Upper lobe of right lung (tissue), 1 donor: ENCODE measurements around the gene RHO. TPM values are rescaled to one million over a fixed set of nuclear protein-coding genes. Genes with fewer than 3 reads are reported as not detected.
"Not testable (repeated sequence)": the region's sequence is repeated elsewhere in the genome, so short reads cannot be mapped to it uniquely, and the experiment has no call there.

Source experiments
- ATAC-seq: fragments of 200-7000 bp; cut with Tn5 transposase; one replicate; pipeline ENCODE4 v1.9.1; 2020; ENCODE audit warnings: mild to moderate bottlenecking, moderate library complexity
- DNase-seq: peaks from one replicate; pipeline ENCODE4 v3.0.0-alpha.2; 2020
- H3K27ac ChIP-seq: fragments of 200-600 bp; one replicate; pipeline ENCODE4 v1.8.0; 2022
- H3K27me3 ChIP-seq: fragments of 200-600 bp; one replicate; pipeline ENCODE4 v1.8.0; 2022; ENCODE audit warnings: mild to moderate bottlenecking
- H3K36me3 ChIP-seq: fragments of 200-600 bp; one replicate; pipeline ENCODE4 v1.8.0; 2022
- H3K4me1 ChIP-seq: fragments of 200-600 bp; one replicate; pipeline ENCODE4 v1.8.0; 2022
- H3K4me3 ChIP-seq: fragments of 200-600 bp; one replicate; pipeline ENCODE4 v1.8.0; 2022; ENCODE audit warnings: mild to moderate bottlenecking
- H3K9me3 ChIP-seq: fragments of 200-600 bp; one replicate; pipeline ENCODE4 v1.8.0; 2022
- intact Hi-C: fragments of 100-400 bp; cut with DNase I; formaldehyde crosslinking; loops from one replicate; pipeline ENCODE4 v1.11.0; 2022
- total RNA-seq: library from RNA; stranded (reverse); fragmentation: NEBNext Ultra II Directional; extraction: Animal tissue kit (Norgen Biotek cat#: 25700); gene quantifications from one replicate; pipeline ENCODE4 v1.2.1, GENCODE V29; 2021
- TF ChIP-seq, protein P1 (sequence below): fragments of 200-600 bp; IDR thresholded peaks from one replicate; pipeline ENCODE4 v1.8.0; 2022; ENCODE audit warnings: antibody characterized with exemption
- donor health status: DM: no; HTN: yes; CAD: no; lungs with severe emphysema.

Gene RHO
- total RNA-seq, 1 donor from 2014 or later, result not detected

- Histone ChIP-seq H3K4me3 (no peak overlapping the region), H3K36me3 (peaks cover 5% of the 10 kb centered on the region), H3K4me1 (peaks cover 34% of the 10 kb centered on the region), H3K27ac (peak overlapping the region; percentile 59), H3K27me3 (no peaks in the 10 kb centered on the region), H3K9me3 (no peaks in the 10 kb centered on the region)
- peak; percentile 69 for ATAC-seq
- intact Hi-C loops, result no loop called here
- DNase-seq, result peak; percentile 87
- TF ChIP-seq, protein P1, sequence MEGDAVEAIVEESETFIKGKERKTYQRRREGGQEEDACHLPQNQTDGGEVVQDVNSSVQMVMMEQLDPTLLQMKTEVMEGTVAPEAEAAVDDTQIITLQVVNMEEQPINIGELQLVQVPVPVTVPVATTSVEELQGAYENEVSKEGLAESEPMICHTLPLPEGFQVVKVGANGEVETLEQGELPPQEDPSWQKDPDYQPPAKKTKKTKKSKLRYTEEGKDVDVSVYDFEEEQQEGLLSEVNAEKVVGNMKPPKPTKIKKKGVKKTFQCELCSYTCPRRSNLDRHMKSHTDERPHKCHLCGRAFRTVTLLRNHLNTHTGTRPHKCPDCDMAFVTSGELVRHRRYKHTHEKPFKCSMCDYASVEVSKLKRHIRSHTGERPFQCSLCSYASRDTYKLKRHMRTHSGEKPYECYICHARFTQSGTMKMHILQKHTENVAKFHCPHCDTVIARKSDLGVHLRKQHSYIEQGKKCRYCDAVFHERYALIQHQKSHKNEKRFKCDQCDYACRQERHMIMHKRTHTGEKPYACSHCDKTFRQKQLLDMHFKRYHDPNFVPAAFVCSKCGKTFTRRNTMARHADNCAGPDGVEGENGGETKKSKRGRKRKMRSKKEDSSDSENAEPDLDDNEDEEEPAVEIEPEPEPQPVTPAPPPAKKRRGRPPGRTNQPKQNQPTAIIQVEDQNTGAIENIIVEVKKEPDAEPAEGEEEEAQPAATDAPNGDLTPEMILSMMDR, result no peak
These were observed 42.4 kb upstream of the RHO start for GRCh38 chr3:129485721-129486663.

DNA sequence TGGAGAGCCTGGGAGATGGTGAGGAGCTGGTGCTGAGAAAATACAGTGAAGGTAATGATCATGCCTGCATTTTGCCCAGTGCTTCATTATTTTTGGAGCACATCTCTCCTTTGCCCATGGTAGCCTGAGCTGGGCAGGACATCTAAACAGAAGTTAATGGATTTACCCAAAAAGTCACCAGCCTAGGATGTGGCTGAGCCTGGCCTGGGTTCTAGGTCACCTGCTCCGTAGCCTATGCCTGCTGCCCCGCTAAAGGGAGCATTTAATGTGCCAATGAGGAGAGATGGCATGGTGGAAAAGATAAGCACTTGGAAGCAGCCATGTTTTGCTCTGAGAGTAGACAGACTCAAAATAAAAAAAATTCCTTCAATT lies 41.8 kb upstream of the RHO start:
- ATAC-seq (no peak), DNase-seq (no peak)
- H3K27ac ChIP-seq, result peak overlapping the region; percentile 59
- H3K9me3 ChIP-seq, result no peaks in the 10 kb centered on the region
- TF ChIP-seq, protein P1, result no peak
- H3K4me3 ChIP-seq, result no peak overlapping the region
- intact Hi-C loops, result no loop called here
- peaks cover 30% of the 10 kb centered on the region for H3K4me1 ChIP-seq
- H3K36me3 ChIP-seq, result peaks cover 5% of the 10 kb centered on the region
- H3K27me3 ChIP-seq, result no peaks in the 10 kb centered on the region

DNA sequence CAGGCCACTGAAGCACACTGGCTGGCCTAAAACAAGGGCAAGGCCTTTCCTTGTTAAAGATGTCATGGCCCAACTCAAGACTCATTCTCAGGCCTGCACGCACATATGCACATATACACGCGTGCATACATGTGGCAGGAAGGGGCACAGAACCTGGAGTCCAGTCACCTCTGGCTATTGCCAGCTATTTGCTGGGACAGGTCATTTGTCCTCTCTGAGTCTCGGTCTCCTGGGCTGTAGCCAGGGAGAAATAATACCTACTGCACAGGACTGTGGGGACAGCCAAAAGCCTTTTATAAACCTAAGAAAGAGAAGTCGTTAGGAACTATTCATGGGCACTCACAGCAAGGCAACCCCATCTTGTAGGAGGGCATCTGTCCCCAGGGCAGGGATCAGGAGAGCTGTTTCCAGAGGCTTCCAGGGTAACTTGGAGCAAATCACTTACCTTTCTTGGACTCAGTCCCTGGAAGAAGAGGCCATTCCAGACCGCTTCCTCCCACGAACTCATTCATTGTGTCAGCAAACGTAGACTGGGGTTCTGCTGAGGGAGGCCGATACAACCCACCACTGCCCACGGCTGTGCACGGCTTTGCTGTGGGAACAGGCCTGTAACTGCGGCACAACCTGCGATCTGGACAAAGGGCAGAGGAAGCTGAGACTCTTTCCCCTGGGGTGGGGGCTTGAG lies 41.1 kb upstream of the RHO start:
- TF ChIP-seq, protein P1, result no peak
- intact Hi-C loops, result no loop called here
- ATAC-seq, result no peak
- Histone ChIP-seq H3K27me3 (no peaks in the 10 kb centered on the region), H3K4me1 (peaks cover 24% of the 10 kb centered on the region), H3K4me3 (no peak overlapping the region), H3K27ac (peak overlapping the region; percentile 59), H3K9me3 (no peaks in the 10 kb centered on the region), H3K36me3 (peaks cover 5% of the 10 kb centered on the region)
- DNase-seq, result no peak

- H3K4me3 ChIP-seq, DNase-seq, H3K27me3 ChIP-seq, ATAC-seq, intact Hi-C loops, H3K9me3 ChIP-seq, H3K36me3 ChIP-seq: not testable (repeated sequence)
- peaks cover 24% of the 10 kb centered on the region for H3K4me1 ChIP-seq
- peak overlapping the region; percentile 59 for H3K27ac ChIP-seq
These were observed 40.5 kb upstream of the RHO start for GRCh38 chr3:129487868-129488335.

DNA sequence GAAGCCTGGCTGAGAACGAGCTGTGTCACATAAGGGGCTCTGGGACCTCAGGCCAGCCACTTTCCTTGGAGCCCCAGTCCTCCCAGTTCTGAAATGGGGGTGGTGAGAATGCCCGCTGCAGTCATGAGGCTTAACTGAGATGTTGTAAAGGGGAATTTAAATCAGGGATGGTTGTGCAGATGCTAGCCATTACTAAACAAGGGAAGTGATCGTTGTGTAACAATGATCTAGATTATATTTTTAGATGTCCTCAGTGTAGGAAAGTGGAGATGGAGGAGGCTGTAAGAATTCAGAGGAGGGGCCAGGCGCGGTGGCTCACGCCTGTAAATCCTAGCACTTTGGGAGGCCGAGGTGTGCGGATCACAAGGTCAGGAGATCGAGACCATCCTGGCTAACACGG lies 39.2 kb upstream of the RHO start:
- H3K4me1 ChIP-seq, result peaks cover 29% of the 10 kb centered on the region
- H3K27me3 ChIP-seq, DNase-seq, H3K27ac ChIP-seq, H3K36me3 ChIP-seq, intact Hi-C loops, H3K9me3 ChIP-seq, H3K4me3 ChIP-seq: not testable (repeated sequence)
- ATAC-seq, result peak; percentile 6

GRCh38 chr3:129490273-129490675 lies 38.2 kb upstream of the RHO start:
- TF ChIP-seq, protein P1, result peak; percentile 92
- Histone ChIP-seq H3K27me3 (no peaks in the 10 kb centered on the region), H3K27ac (peak overlapping the region; percentile 79), H3K9me3 (no peaks in the 10 kb centered on the region), H3K4me3 (no peak overlapping the region), H3K4me1 (peaks cover 25% of the 10 kb centered on the region), H3K36me3 (peaks cover 9% of the 10 kb centered on the region)
- ATAC-seq (peak; percentile 94), DNase-seq (peak; percentile 86)
- intact Hi-C loops, result loop anchor here (10.0 kb wide), 1 partner anchor 105 kb away; no protein-coding TSS in a partner anchor

- not testable (repeated sequence) for ATAC-seq, H3K27me3 ChIP-seq, H3K4me3 ChIP-seq, H3K9me3 ChIP-seq, H3K36me3 ChIP-seq, DNase-seq
- intact Hi-C loops, result loop anchor here (10.0 kb wide), 1 partner anchor 104 kb away; no protein-coding TSS in a partner anchor
- peak overlapping the region; percentile 79 for H3K27ac ChIP-seq
- H3K4me1 ChIP-seq, result peaks cover 22% of the 10 kb centered on the region
These were observed 37.4 kb upstream of the RHO start for GRCh38 chr3:129491077-129491476.
